ENCODE data around the gene ACSL3. TPM values are rescaled to one million over a fixed set of nuclear protein-coding genes. Genes with fewer than 3 reads are reported as not detected.

The ACSL3 gene
- total RNA-seq, 1 donor from 2014 or later, result 41.2 TPM

DNA sequence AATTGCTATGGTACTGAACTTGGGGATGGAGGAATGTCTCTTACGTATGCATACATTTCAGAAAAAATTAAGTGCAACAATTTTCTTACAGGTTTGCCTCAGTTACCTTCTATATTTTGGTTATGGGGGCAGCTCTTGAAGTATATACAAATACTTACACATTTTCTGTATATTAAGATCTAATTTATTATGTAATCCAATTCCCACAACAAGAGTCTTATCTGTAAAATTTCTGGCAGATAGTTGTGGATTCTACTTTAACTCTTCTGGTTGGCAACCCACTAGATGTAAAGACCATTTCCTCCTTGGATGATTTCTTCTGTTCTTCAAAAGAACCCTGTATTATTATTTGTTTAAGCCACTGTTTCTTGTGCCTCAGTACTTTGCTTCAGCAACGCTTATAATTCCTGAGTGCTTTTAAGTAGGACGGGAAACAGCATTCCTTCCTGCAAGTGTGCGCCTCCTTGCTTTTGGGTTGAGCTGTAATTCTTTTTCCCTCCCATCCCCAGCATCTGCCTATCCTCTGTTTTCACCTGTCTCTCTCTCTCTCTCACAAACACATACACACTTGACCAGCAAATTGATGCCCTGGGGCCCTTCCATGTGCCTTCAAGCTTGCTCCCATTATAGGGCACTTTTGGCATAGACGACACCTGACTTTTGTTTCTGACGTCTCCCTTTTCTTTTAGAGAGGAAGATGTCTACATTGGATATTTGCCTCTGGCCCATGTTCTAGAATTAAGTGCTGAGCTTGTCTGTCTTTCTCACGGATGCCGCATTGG is 61.4 kb downstream of the ACSL3 start:
- intact Hi-C loops (cut with micrococcal nuclease), result no loop called here
- H3K27ac Mint-ChIP-seq, result no peak overlapping the region
- CTCF ChIA-PET, result no interaction called here

GRCh38 chr2:222926915-222927314 is 66.1 kb downstream of the ACSL3 start:
- no peak for DNase-seq
- H3K36me3 Mint-ChIP-seq (ENCODE audit: low read depth), result peaks cover 66% of the 10 kb centered on the region
- POLR2A ChIA-PET, result no interaction called here
- CTCF ChIA-PET, result interaction anchor here (1.4 to 2.1 kb wide), 2 partner anchors 12 to 13 kb away, joined by 5 to 6 read pairs; no protein-coding TSS in a partner anchor
- H3K27ac Mint-ChIP-seq, result no peak overlapping the region
- intact Hi-C loops (cut with micrococcal nuclease), result no loop called here
- H3K9me3 Mint-ChIP-seq, result no peaks in the 10 kb centered on the region
- H3K27me3 Mint-ChIP-seq, result no peaks in the 10 kb centered on the region
- TF ChIP-seq, protein P1, sequence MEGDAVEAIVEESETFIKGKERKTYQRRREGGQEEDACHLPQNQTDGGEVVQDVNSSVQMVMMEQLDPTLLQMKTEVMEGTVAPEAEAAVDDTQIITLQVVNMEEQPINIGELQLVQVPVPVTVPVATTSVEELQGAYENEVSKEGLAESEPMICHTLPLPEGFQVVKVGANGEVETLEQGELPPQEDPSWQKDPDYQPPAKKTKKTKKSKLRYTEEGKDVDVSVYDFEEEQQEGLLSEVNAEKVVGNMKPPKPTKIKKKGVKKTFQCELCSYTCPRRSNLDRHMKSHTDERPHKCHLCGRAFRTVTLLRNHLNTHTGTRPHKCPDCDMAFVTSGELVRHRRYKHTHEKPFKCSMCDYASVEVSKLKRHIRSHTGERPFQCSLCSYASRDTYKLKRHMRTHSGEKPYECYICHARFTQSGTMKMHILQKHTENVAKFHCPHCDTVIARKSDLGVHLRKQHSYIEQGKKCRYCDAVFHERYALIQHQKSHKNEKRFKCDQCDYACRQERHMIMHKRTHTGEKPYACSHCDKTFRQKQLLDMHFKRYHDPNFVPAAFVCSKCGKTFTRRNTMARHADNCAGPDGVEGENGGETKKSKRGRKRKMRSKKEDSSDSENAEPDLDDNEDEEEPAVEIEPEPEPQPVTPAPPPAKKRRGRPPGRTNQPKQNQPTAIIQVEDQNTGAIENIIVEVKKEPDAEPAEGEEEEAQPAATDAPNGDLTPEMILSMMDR (IDR thresholded peaks at IDR 0.05), result no peak
- H3K4me1 Mint-ChIP-seq, result no peaks in the 10 kb centered on the region
- ATAC-seq (ENCODE audit: low read depth), result no peak
- H3K4me3 Mint-ChIP-seq, result no peak overlapping the region

More for the DNA sequence above, 61.4 kb downstream of the ACSL3 start:
- TF ChIP-seq, protein P1 (IDR thresholded peaks at IDR 0.05), result no peak
- no peak for ATAC-seq (ENCODE audit: low read depth)
- peaks cover 64% of the 10 kb centered on the region for H3K36me3 Mint-ChIP-seq (ENCODE audit: low read depth)
- no peaks in the 10 kb centered on the region for H3K9me3 Mint-ChIP-seq
- POLR2A ChIA-PET, result no interaction called here
- no peaks in the 10 kb centered on the region for H3K4me1 Mint-ChIP-seq
- DNase-seq, result no peak
- H3K4me3 Mint-ChIP-seq, result no peak overlapping the region
- no peaks in the 10 kb centered on the region for H3K27me3 Mint-ChIP-seq

GRCh38 chr2:222927600-222927999 is 66.8 kb downstream of the ACSL3 start:
- Mint-ChIP-seq H3K9me3 (no peaks in the 10 kb centered on the region), H3K36me3 (ENCODE audit: low read depth) (peaks cover 61% of the 10 kb centered on the region), H3K4me3 (no peak overlapping the region), H3K4me1 (no peaks in the 10 kb centered on the region), H3K27ac (no peak overlapping the region), H3K27me3 (no peaks in the 10 kb centered on the region)
- intact Hi-C loops (cut with micrococcal nuclease), result no loop called here
- CTCF ChIA-PET, result no interaction called here
- POLR2A ChIA-PET, result no interaction called here
- TF ChIP-seq, protein P1 (IDR thresholded peaks at IDR 0.05), result no peak
- no peak for ATAC-seq (ENCODE audit: low read depth)
- DNase-seq, result no peak

DNA sequence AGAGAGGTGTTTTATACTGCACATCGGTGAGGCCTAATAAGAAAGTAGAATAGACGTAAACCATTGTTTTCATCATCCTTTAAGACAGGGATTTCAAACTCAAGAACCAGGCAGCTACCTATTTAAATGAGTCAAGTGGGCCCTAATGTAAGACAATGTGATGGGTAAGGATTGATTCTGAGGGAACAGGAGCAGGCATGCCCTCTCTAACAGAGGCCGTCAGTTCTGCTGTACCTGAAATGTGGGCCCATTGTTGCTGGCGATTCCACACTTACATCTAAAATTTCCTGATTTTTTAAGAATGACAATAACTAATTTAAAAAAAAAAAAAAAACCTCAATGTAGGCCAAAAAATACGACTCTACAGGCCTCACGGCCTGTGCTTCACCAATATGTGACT is 67.5 kb downstream of the ACSL3 start:
- H3K9me3 Mint-ChIP-seq, result no peaks in the 10 kb centered on the region
- no peak overlapping the region for H3K4me3 Mint-ChIP-seq
- no peaks in the 10 kb centered on the region for H3K27me3 Mint-ChIP-seq
- ATAC-seq (ENCODE audit: low read depth), result no peak
- no peak for DNase-seq
- CTCF ChIA-PET, result no interaction called here
- no peaks in the 10 kb centered on the region for H3K4me1 Mint-ChIP-seq
- no peak overlapping the region for H3K27ac Mint-ChIP-seq
- POLR2A ChIA-PET, result no interaction called here
- intact Hi-C loops (cut with micrococcal nuclease), result no loop called here
- TF ChIP-seq, protein P1 (IDR thresholded peaks at IDR 0.05), result no peak
- H3K36me3 Mint-ChIP-seq (ENCODE audit: low read depth), result peaks cover 62% of the 10 kb centered on the region

GRCh38 chr2:222930862-222931261 is 70.0 kb downstream of the ACSL3 start:
- ATAC-seq (ENCODE audit: low read depth), result no peak
- TF ChIP-seq, protein P1 (IDR thresholded peaks at IDR 0.05), result no peak
- Mint-ChIP-seq H3K27ac (no peak overlapping the region), H3K4me1 (no peaks in the 10 kb centered on the region), H3K36me3 (ENCODE audit: low read depth) (peaks cover 66% of the 10 kb centered on the region), H3K4me3 (no peak overlapping the region), H3K9me3 (peaks cover 2% of the 10 kb centered on the region), H3K27me3 (no peaks in the 10 kb centered on the region)
- ChIA-PET CTCF (interaction anchor here (1.4 to 1.5 kb wide), 2 partner anchors 8 to 19 kb away, joined by 4 read pairs; no protein-coding TSS in a partner anchor), POLR2A (no interaction called here)
- DNase-seq, result no peak
- intact Hi-C loops (cut with micrococcal nuclease), result no loop called here
